GM10266 (cell line): ENCODE measurements around the gene CCDC40.

ENCODE experiments used
- DNase-seq: peaks from one replicate; pipeline ENCODE4 v3.0.0; 2012; ENCODE audit errors: extremely low spot score
- CTCF ChIP-seq: IDR thresholded peaks from 2 replicates; pipeline ENCODE4 v1.5.1; 2012; ENCODE audit warnings: mild to moderate bottlenecking, low read depth; ENCODE audit not compliant: control insufficient read depth, insufficient read depth; ENCODE audit errors: missing control alignments

CCDC40 gene

GRCh38 chr17:80122026-80122575, 85.7 kb downstream of the CCDC40 start:
- no peak for TF ChIP-seq CTCF
- no peak for DNase-seq

- DNase-seq, result no peak
- no peak for TF ChIP-seq CTCF
These were observed 86.6 kb downstream of the CCDC40 start for GRCh38 chr17:80122926-80123505.

- no peak for TF ChIP-seq CTCF
- no peak for DNase-seq
These were observed 87.3 kb downstream of the CCDC40 start for GRCh38 chr17:80123791-80124190.

- peak; percentile 35 for DNase-seq
- peak; percentile 30 for TF ChIP-seq CTCF
These were observed 88.0 kb downstream of the CCDC40 start for GRCh38 chr17:80124351-80124981.

GRCh38 chr17:80125656-80126448, 89.4 kb downstream of the CCDC40 start:
- TF ChIP-seq CTCF, result no peak
- no peak for DNase-seq

- TF ChIP-seq CTCF, result no peak
- no peak for DNase-seq
These were observed 89.9 kb downstream of the CCDC40 start for GRCh38 chr17:80126449-80126715.
